Tibial nerve (tissue), 4 donors: ENCODE measurements around the gene PRPF6. TPM values are rescaled to one million over a fixed set of nuclear protein-coding genes. Genes with fewer than 3 reads are reported as not detected.
A peak's percentile ranks its signal among the peaks of the same experiment; 100 is the strongest.

Experiments
- DNase-seq, 2 donors: peaks; one replicate each; pipeline ENCODE4 v3.0.0-alpha.2; 2019; ENCODE audit warnings: low spot score in 2 of 2
- H3K27ac ChIP-seq, 4 donors: fragments of 200-600 bp; sonication (generic) in 3 of 4; one replicate each; pipeline ENCODE4 v1.5.1; 2017 to 2019; ENCODE audit warnings: mild to moderate bottlenecking in 1 of 4
- H3K27me3 ChIP-seq, 2 donors: fragments of 200-600 bp; sonication (generic) in 1 of 2; one replicate each; pipeline versions ENCODE4 v1.5.1 to v1.6.0; 2017 to 2019
- H3K36me3 ChIP-seq, 3 donors: fragments of 200-600 bp; sonication (generic); one replicate each; pipeline ENCODE4 v1.5.1; 2018 to 2019
- H3K4me1 ChIP-seq, 4 donors: fragments of 200-600 bp; sonication (generic) in 3 of 4; one replicate each; pipeline ENCODE4 v1.5.1; 2017 to 2019
- H3K4me3 ChIP-seq, 4 donors: fragments of 200-600 bp; sonication (generic) in 3 of 4; one replicate each; pipeline ENCODE4 v1.5.1; 2017 to 2019; ENCODE audit warnings: mild to moderate bottlenecking in 1 of 4, moderate library complexity in 1 of 4
- H3K9me3 ChIP-seq, 4 donors: fragments of 200-600 bp; sonication (generic) in 3 of 4; one replicate each; pipeline ENCODE4 v1.5.1; 2017 to 2019
- CTCF ChIP-seq, 5 experiments: fragments of 200-600 bp in 3 of 5; fragments of 450-650 bp in 2 of 5; sonication (generic) in 3 of 5; IDR thresholded peaks; one replicate each; pipeline ENCODE4 v1.5.1; 2016 to 2019; ENCODE audit warnings: antibody characterized with exemption in 5 of 5, mild to moderate bottlenecking in 3 of 5, moderate library complexity in 2 of 5
- EP300 ChIP-seq, 2 donors: sonication (generic); formaldehyde crosslinking; IDR thresholded peaks; one replicate each; pipeline ENCODE4 v1.6.1; 2017; ENCODE audit warnings: antibody characterized with exemption in 2 of 2, mild to moderate bottlenecking in 1 of 2
- POLR2A ChIP-seq, 2 donors: fragments of 450-650 bp; IDR thresholded peaks; one replicate each; pipeline ENCODE4 v1.6.1; 2017; ENCODE audit warnings: antibody characterized with exemption in 2 of 2, mild to moderate bottlenecking in 2 of 2, moderate library complexity in 2 of 2
- WGBS, 2 donors: methylation state at CpG; one replicate each; pipeline ENCODE4 v1.1.5; 2018; 5-methylcytosine and 5-hydroxymethylcytosine counted together
- total RNA-seq, 4 donors: library from RNA; depleted of rRNA; stranded (reverse); fragments of >200 nt; gene quantifications; one replicate each; pipeline ENCODE4 v1.1.0, GENCODE V29; 2016

Gene PRPF6
- total RNA-seq, 4 donors from 2014 or later: 70.5 to 77.0 (median 73.8) TPM

GRCh38 chr20:63956664-63957003 is 24.3 kb upstream of the PRPF6 start:
- DNase-seq: no peak
- no peak for TF ChIP-seq CTCF (IDR thresholded peaks at IDR 0.05)
- no peak for TF ChIP-seq POLR2A (IDR thresholded peaks at IDR 0.05)
- no peak for TF ChIP-seq EP300 (IDR thresholded peaks at IDR 0.05)
- no peaks in the 10 kb centered on the region for H3K9me3 ChIP-seq
- H3K4me3 ChIP-seq: peak overlapping the region; percentile 44 to 97 (median 96)
- no peaks in the 10 kb centered on the region for H3K27me3 ChIP-seq
- H3K27ac ChIP-seq: peak overlapping the region; percentile 34 to 97 (median 64)
- H3K36me3 ChIP-seq: peaks cover 0 to 30% (median 0%) of the 10 kb centered on the region in 3 donors
- H3K4me1 ChIP-seq: peaks cover 0 to 56% (median 41%) of the 10 kb centered on the region in 4 donors
- 0 to 3% methylated on average over 15 of the region's 15 CpGs for WGBS, 2 donors

GRCh38 chr20:63957004-63957689 is 23.8 kb upstream of the PRPF6 start:
- peak overlapping the region; percentile 34 to 97 (median 64) for H3K27ac ChIP-seq
- H3K4me1 ChIP-seq: peaks cover 0 to 51% (median 36%) of the 10 kb centered on the region in 4 donors
- 4 to 5% methylated on average over 26 to 27 of the region's 28 CpGs for WGBS, 2 donors
- no peaks in the 10 kb centered on the region for H3K27me3 ChIP-seq
- no peaks in the 10 kb centered on the region for H3K9me3 ChIP-seq
- peak overlapping the region; percentile 44 to 97 (median 96) for H3K4me3 ChIP-seq
- DNase-seq: no peak
- peaks cover 0 to 35% (median 0%) of the 10 kb centered on the region in 3 donors for H3K36me3 ChIP-seq
- peak in 1 of 2 donors; percentile 65 for TF ChIP-seq EP300 (IDR thresholded peaks at IDR 0.05)
- peak in 2 of 5 experiments; percentile 9 to 15 for TF ChIP-seq CTCF (IDR thresholded peaks at IDR 0.05)
- peak in 1 of 2 donors; percentile 48 for TF ChIP-seq POLR2A (IDR thresholded peaks at IDR 0.05)

- no peak for DNase-seq
- Histone ChIP-seq H3K36me3 (peaks cover 0 to 42% (median 0%) of the 10 kb centered on the region in 3 donors), H3K27me3 (no peaks in the 10 kb centered on the region), H3K27ac (peak overlapping the region in 3 of 4 donors; percentile 60 to 97 (median 69)), H3K9me3 (no peaks in the 10 kb centered on the region), H3K4me3 (peak overlapping the region in 1 of 4 donors; percentile 97), H3K4me1 (peaks cover 0 to 43% (median 31%) of the 10 kb centered on the region in 4 donors)
- 48 to 59% methylated on average over 10 to 13 of the region's 13 CpGs for WGBS, 2 donors
- TF ChIP-seq EP300 (IDR thresholded peaks at IDR 0.05): no peak
- TF ChIP-seq POLR2A (IDR thresholded peaks at IDR 0.05): no peak
- no peak for TF ChIP-seq CTCF (IDR thresholded peaks at IDR 0.05)
Measured at GRCh38 chr20:63957690-63958441, 23.1 kb upstream of the PRPF6 start.

DNA sequence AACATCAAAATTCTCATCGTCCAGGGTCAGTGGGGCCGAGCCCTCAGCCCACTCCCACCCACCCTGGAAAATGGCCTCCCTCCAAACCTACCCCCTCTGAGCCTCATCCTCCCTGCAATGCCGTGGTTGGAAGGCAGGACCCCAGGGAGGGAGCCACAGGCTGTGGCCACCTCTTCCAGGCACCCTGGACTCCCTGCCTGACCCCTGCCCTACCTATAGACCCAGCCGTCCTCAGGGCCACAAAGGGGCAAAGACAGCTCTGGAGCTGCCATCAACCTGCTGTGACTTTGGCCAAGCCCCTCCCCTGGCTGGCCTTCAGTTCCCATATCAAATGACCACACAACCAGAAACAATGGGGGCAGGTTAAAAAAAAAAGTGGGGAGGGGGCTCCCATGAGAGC is 22.5 kb upstream of the PRPF6 start:
- peaks cover 0 to 48% (median 0%) of the 10 kb centered on the region in 3 donors for H3K36me3 ChIP-seq
- no peaks in the 10 kb centered on the region for H3K9me3 ChIP-seq
- peak overlapping the region in 2 of 4 donors; percentile 35 to 60 for H3K27ac ChIP-seq
- 51 to 60% methylated on average over 4 of the region's 4 CpGs for WGBS, 2 donors
- DNase-seq: no peak
- TF ChIP-seq EP300 (IDR thresholded peaks at IDR 0.05) (no peak), POLR2A (IDR thresholded peaks at IDR 0.05) (no peak), CTCF (IDR thresholded peaks at IDR 0.05) (no peak)
- no peaks in the 10 kb centered on the region for H3K27me3 ChIP-seq
- H3K4me3 ChIP-seq: no peak overlapping the region
- H3K4me1 ChIP-seq: peaks cover 0 to 37% (median 28%) of the 10 kb centered on the region in 4 donors
